DND-41 (cell line): ENCODE data around the gene CNTFR.

Experiments used
- EZH2 ChIP-seq: IDR thresholded peaks from 3 replicates; pipeline ENCODE4 v1.6.1; 2012; ENCODE audit warnings: borderline replicate concordance, low read depth, mild to moderate bottlenecking, moderate library complexity, low read length, inconsistent platforms; ENCODE audit not compliant: severe bottlenecking
- TF ChIP-seq, protein P1 (sequence below): IDR thresholded peaks from 2 replicates; pipeline ENCODE4 v1.5.1; 2012; ENCODE audit warnings: borderline replicate concordance, low read length, moderate library complexity, mild to moderate bottlenecking; ENCODE audit not compliant: poor library complexity, severe bottlenecking; ENCODE audit errors: extremely low read depth

DNA sequence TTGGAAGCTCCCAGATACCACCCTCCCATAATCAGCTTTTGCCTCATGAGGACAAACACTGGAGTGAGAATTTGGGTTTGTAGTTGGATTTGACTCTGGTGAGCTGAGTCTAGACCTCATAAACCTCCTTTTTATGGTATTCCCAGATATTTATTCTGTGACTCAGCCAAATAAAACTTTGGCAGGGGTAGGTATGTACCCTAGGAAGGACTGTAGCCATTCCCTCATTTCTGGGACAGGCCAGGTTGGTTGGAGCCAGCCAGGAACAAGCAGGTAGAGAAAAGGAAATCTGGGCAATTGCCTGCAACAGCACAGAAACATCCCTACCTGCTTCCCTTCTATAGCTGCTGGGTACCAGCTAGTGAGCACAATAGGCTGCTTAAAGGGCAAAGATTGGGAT is 86.1 kb downstream of the CNTFR start:
- TF ChIP-seq, protein P1, sequence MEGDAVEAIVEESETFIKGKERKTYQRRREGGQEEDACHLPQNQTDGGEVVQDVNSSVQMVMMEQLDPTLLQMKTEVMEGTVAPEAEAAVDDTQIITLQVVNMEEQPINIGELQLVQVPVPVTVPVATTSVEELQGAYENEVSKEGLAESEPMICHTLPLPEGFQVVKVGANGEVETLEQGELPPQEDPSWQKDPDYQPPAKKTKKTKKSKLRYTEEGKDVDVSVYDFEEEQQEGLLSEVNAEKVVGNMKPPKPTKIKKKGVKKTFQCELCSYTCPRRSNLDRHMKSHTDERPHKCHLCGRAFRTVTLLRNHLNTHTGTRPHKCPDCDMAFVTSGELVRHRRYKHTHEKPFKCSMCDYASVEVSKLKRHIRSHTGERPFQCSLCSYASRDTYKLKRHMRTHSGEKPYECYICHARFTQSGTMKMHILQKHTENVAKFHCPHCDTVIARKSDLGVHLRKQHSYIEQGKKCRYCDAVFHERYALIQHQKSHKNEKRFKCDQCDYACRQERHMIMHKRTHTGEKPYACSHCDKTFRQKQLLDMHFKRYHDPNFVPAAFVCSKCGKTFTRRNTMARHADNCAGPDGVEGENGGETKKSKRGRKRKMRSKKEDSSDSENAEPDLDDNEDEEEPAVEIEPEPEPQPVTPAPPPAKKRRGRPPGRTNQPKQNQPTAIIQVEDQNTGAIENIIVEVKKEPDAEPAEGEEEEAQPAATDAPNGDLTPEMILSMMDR, result no peak
- TF ChIP-seq EZH2, result no peak
